K562 (cell line): Measurements from ENCODE around the gene ARHGAP15. TPM values are rescaled to one million over a fixed set of nuclear protein-coding genes. Genes with fewer than 3 reads are reported as not detected.

Experiments used
- ATAC-seq: fragments of 200-7000 bp; cut with Tn5 transposase; 3 replicates; pipeline ENCODE4 v1.9.1; 2020; ENCODE audit warnings: moderate library complexity
- BruUV-seq: library from RNA; stranded (reverse); fragments of 400-500 nt; replicated peaks from 2 replicates; lab custom pipeline; 2021; lab: Mats Ljungman, UMichigan
- CTCF ChIA-PET: fragments of 300-600 bp; formaldehyde crosslinking; extraction: SDS; loops from one replicate; lab custom pipeline; 2021; ENCODE audit warnings: low intra/inter-chr PET ratio; lab: Yijun Ruan, JAX
- POLR2A ChIA-PET: fragments of 300-600, 350-650 bp; sonication (Branson Sonifier 250); formaldehyde crosslinking; extraction: SDS; loops from one replicate; lab custom pipeline; 2021; ENCODE audit warnings: antibody characterized with exemption, inconsistent platforms; lab: Yijun Ruan, JAX
- DNase-seq, 4 experiments: peaks; one replicate each; pipeline versions ENCODE4 v3.0.0 to v3.0.0-alpha.2; 2011 to 2018; ENCODE audit warnings: low spot score in 3 of 4, mixed read lengths in 3 of 4; ENCODE audit errors: extremely low read depth in 1 of 4
- FAIRE-seq: peaks from 2 replicates; lab custom pipeline; 2011; peaks lifted over from hg19 to GRCh38; lab: Jason Lieb, UNC
- H2AFZ ChIP-seq: 2 replicates; pipeline ENCODE4 v1.6.0; 2011; ENCODE audit warnings: low read depth, low read length, control low read depth, inconsistent platforms
- H3K27ac ChIP-seq: fragments of 200-600 bp; 3 replicates; pipeline ENCODE4 v1.8.0; 2011; ENCODE audit warnings: low read depth, mild to moderate bottlenecking, control low read depth, inconsistent platforms, low read length, moderate library complexity, mixed read lengths; ENCODE audit errors: extremely low read depth
- H3K27me3 ChIP-seq, 2 experiments: fragments of 300-600 bp in 1 of 2; 2 replicates in 1 of 2; 3 replicates in 1 of 2; pipeline versions ENCODE4 v1.6.0 to v1.8.0; 2011; ENCODE audit warnings: inconsistent platforms in 2 of 2, low read length in 2 of 2, mild to moderate bottlenecking in 1 of 2, mixed read lengths in 1 of 2, moderate library complexity in 1 of 2; ENCODE audit not compliant: control insufficient read depth in 2 of 2, insufficient read depth in 2 of 2
- H3K36me3 ChIP-seq: fragments of 300-600 bp; 3 replicates; pipeline ENCODE4 v1.8.0; 2011; ENCODE audit warnings: mild to moderate bottlenecking, low read length, inconsistent platforms; ENCODE audit not compliant: control insufficient read depth, insufficient read depth
- H3K4me1 ChIP-seq, 2 experiments: fragments of 200-600 bp in 1 of 2; replicated peaks in 1 of 2; 2 replicates in 1 of 2; 3 replicates in 1 of 2; pipeline versions ENCODE4 v1.5.1 to v1.8.0; 2011; ENCODE audit warnings: inconsistent platforms in 2 of 2, low read length in 2 of 2, mild to moderate bottlenecking in 1 of 2, mixed read lengths in 1 of 2, moderate library complexity in 1 of 2; ENCODE audit not compliant: control insufficient read depth in 2 of 2, insufficient read depth in 2 of 2
- H3K4me2 ChIP-seq: 2 replicates; pipeline ENCODE4 v1.6.1; 2011; ENCODE audit warnings: low read length, control low read depth, inconsistent platforms, mixed read lengths; ENCODE audit not compliant: insufficient read depth
- H3K4me3 ChIP-seq: fragments of 200-600 bp; sonication (generic), shearing (Covaris generic); 2 replicates; pipeline ENCODE4 v1.5.1; 2016; ENCODE audit warnings: control low read depth, inconsistent platforms
- H3K79me2 ChIP-seq: fragments of 200-600 bp; 3 replicates; pipeline ENCODE4 v1.8.0; 2011; ENCODE audit warnings: low read length, inconsistent platforms; ENCODE audit not compliant: control insufficient read depth, insufficient read depth
- H3K9ac ChIP-seq, 2 experiments: 2 replicates each; pipeline versions ENCODE4 v1.6.0 to v1.6.1; 2011; ENCODE audit warnings: low read depth in 2 of 2, low read length in 2 of 2, control low read depth in 1 of 2, inconsistent platforms in 1 of 2, mild to moderate bottlenecking in 1 of 2, mixed read lengths in 1 of 2; ENCODE audit not compliant: insufficient read depth in 1 of 2
- H3K9me1 ChIP-seq: one replicate; pipeline ENCODE4 v1.6.0; 2011; ENCODE audit warnings: inconsistent platforms, mild to moderate bottlenecking, low read length, moderate library complexity; ENCODE audit not compliant: control insufficient read depth, insufficient read depth
- H3K9me3 ChIP-seq: replicated peaks from 2 replicates; pipeline ENCODE4 v1.5.1; 2011; ENCODE audit warnings: low read depth, low read length, inconsistent platforms; ENCODE audit not compliant: control insufficient read depth, insufficient read depth
- H4K20me1 ChIP-seq: replicated peaks from 2 replicates; pipeline ENCODE4 v1.6.1; 2011; ENCODE audit warnings: low read length, inconsistent platforms, mixed read lengths; ENCODE audit not compliant: control insufficient read depth, insufficient read depth
- DPF2 ChIP-seq: fragments of 450-650 bp; IDR thresholded peaks from 2 replicates; pipeline ENCODE4 v1.6.1; 2016
- HOXB6 ChIP-seq: fragments of 250-450 bp; sonication (Bioruptor Pico); IDR thresholded peaks from 2 replicates; pipeline ENCODE4 v1.5.1; 2022; ENCODE audit warnings: mild to moderate bottlenecking, borderline replicate concordance
- HSF4 ChIP-seq: fragments of 250-450 bp; sonication (Bioruptor Pico); IDR thresholded peaks from 2 replicates; pipeline ENCODE4 v2.1.2; 2022; ENCODE audit warnings: mild to moderate bottlenecking, moderate library complexity, borderline replicate concordance
- MIER1 ChIP-seq: fragments of 450-650 bp; IDR thresholded peaks from 2 replicates; pipeline ENCODE4 v1.6.1; 2016; ENCODE audit warnings: antibody characterized with exemption, mild to moderate bottlenecking, low read depth
- NR1H2 ChIP-seq: sonication (generic); formaldehyde crosslinking; IDR thresholded peaks from 2 replicates; pipeline ENCODE4 v1.4.0; 2020; ENCODE audit warnings: mild to moderate bottlenecking, missing genetic modification reagents
- RAD21 ChIP-seq, 2 experiments: fragments of 250-450 bp in 1 of 2; fragments of 450-650 bp in 1 of 2; sonication (Bioruptor Pico) in 1 of 2; formaldehyde crosslinking in 1 of 2; IDR thresholded peaks in 1 of 2; conservative IDR thresholded peaks in 1 of 2; 2 replicates each; pipeline versions ENCODE4 v1.4.0 to v1.8.0; 2020 to 2022; ENCODE audit warnings: mild to moderate bottlenecking in 2 of 2, moderate library complexity in 1 of 2
- RBM39 ChIP-seq: fragments of 200-400 bp; formaldehyde crosslinking; optimal IDR thresholded peaks from 2 replicates; pipeline ENCODE3; 2018; ENCODE audit warnings: low read depth, low read length
- RERE ChIP-seq: sonication (generic); formaldehyde crosslinking; IDR thresholded peaks from 2 replicates; pipeline ENCODE4 v1.8.0; 2023; ENCODE audit warnings: missing genetic modification reagents, mild to moderate bottlenecking, borderline replicate concordance
- SLC30A9 ChIP-seq: fragments of 250-450 bp; sonication (Bioruptor Pico); IDR thresholded peaks from 2 replicates; pipeline ENCODE4 v1.8.0; 2022; ENCODE audit warnings: mild to moderate bottlenecking, moderate library complexity
- ZNF277 ChIP-seq: fragments of 250-450 bp; sonication (Bioruptor Pico); IDR thresholded peaks from 2 replicates; pipeline ENCODE4 v1.8.0; 2022; ENCODE audit warnings: inconsistent platforms, mild to moderate bottlenecking, moderate library complexity, borderline replicate concordance
- ZNF655 ChIP-seq: fragments of 250-450 bp; sonication (Bioruptor Pico); IDR thresholded peaks from 2 replicates; pipeline ENCODE4 v1.5.0; 2021
- ZNF830 ChIP-seq: fragments of 250-450 bp; sonication (Bioruptor Pico); IDR thresholded peaks from 2 replicates; pipeline ENCODE4 v1.5.0; 2021; ENCODE audit warnings: mild to moderate bottlenecking
- WGBS: fragments of 100-300 bp; shearing (Covaris generic); methylation state at CpG from one replicate; pipeline ENCODE4 v1.1.6; 2016; ENCODE audit warnings: low coverage, mixed read lengths; ENCODE audit not compliant: insufficient coverage; ENCODE audit errors: missing lambda C conversion rate; 5-methylcytosine and 5-hydroxymethylcytosine counted together
- in situ Hi-C: fragments of 300-500 bp; cut with MboI; formaldehyde crosslinking; loops from 4 replicates; pipeline ENCODE4 v1.15.0; 2018; ENCODE audit warnings: inconsistent platforms, mixed read lengths
- intact Hi-C: fragments of 100-400 bp; cut with micrococcal nuclease; formaldehyde crosslinking; loops from 2 replicates; pipeline ENCODE4 v1.14.2; 2022
- polyA plus RNA-seq, 8 experiments: library from polyadenylated mRNA; depleted of rRNA in 4 of 8; stranded (reverse) in 5 of 8; unstranded in 3 of 8; fragments of >200 nt; fragmentation: Nextera tagmentation in 2 of 8; fragmentation: Illumina TruSeq in 1 of 8; extraction: Ambion mirVana in 2 of 8; extraction: Trizol in 1 of 8; gene quantifications; 2 replicates each; pipeline versions ENCODE4 v1.2.1 to v1.2.3, GENCODE V29; 2011 to 2014; ENCODE audit warnings: inconsistent platforms in 1 of 8, missing spikeins in 1 of 8
- total RNA-seq, 7 experiments: library from RNA; depleted of rRNA in 6 of 7; stranded (reverse); fragments of >200 nt in 6 of 7; fragmentation: Illumina TruSeq in 2 of 7; extraction: Trizol in 2 of 7; gene quantifications; 2 replicates each; pipeline versions ENCODE4 v1.2.1 to v1.2.3, GENCODE V29; 2011 to 2021; ENCODE audit warnings: low replicate concordance in 1 of 7

ARHGAP15 gene
- total and polyA plus RNA-seq, 9 of the 15 experiments (the other 6 are each of a cell fraction or from before 2014, with no cell fraction given): 1.5 to 17.9 (median 7.9) TPM

GRCh38 chr2:143144813-143145455 lies 15.7 kb downstream of the ARHGAP15 start:
- 16% methylated on average over 3 of the region's 3 CpGs for WGBS
- CTCF ChIA-PET: no interaction called here
- Histone ChIP-seq H3K9ac (no peak overlapping the region), H3K4me3 (no peak overlapping the region), H4K20me1 (no peaks in the 10 kb centered on the region), H3K4me2 (no peak overlapping the region), H3K79me2 (no peaks in the 10 kb centered on the region), H3K27me3 (no peaks in the 10 kb centered on the region), H3K9me3 (no peaks in the 10 kb centered on the region), H3K4me1 (no peaks in the 10 kb centered on the region; a peak in 1 of 5 replicates), H3K9me1 (no peaks in the 10 kb centered on the region), H2AFZ (no peak overlapping the region), H3K36me3 (no peaks in the 10 kb centered on the region), H3K27ac (no peak overlapping the region)
- BruUV-seq: no TSS peak
- DNase-seq: no peak
- POLR2A ChIA-PET: interaction anchor here (0.6 kb wide), 1 partner anchor 13 kb away, joined by 4 read pairs; no protein-coding TSS in a partner anchor
- no peak for ATAC-seq
- no peak for FAIRE-seq
- intact Hi-C loops: no loop called here
- in situ Hi-C loops: no loop called here
- no peak for TF ChIP-seq HSF4 (CRISPR knock-in tag)
- no peak for TF ChIP-seq HOXB6 (CRISPR knock-in tag)
- TF ChIP-seq RAD21 (CRISPR knock-in tag; conservative IDR thresholded peaks at IDR 0.05 in 1 of 2, IDR thresholded peaks at IDR 0.05 in 1 of 2): no peak
- no peak for TF ChIP-seq MIER1
- TF ChIP-seq DPF2: no peak
- no peak for TF ChIP-seq ZNF830 (CRISPR knock-in tag)
- TF ChIP-seq NR1H2 (CRISPR knock-in tag): no peak
- TF ChIP-seq RERE (CRISPR knock-in tag): no peak
- no peak for TF ChIP-seq SLC30A9 (CRISPR knock-in tag)
- TF ChIP-seq ZNF277: no peak
- no peak for TF ChIP-seq ZNF655 (CRISPR knock-in tag)
- no peak for TF ChIP-seq RBM39
